ENCODE measurements around the gene PCDH10.

DNA sequence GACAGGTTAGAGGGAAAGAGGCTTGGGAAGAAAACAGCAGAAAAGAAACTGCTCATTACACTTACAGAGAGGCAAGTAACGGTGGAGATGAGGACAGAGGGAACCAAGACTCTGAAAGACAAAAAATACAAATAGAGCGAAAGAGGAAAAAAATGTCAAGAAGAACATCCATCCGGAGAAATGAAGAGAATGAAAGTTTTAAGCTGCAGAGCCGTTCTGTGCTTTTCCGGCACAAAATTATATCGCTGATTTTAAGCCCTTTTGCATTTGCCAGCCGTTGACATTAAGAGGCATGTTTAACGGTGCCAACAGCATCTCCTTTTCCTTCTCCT lies 236 bp downstream of the PCDH10 start:
- no peak for TF ChIP-seq YY1 (IDR thresholded peaks at IDR 0.05; ENCODE audit: borderline replicate concordance in 1 of 3, control insufficient read depth in 1 of 3, extremely low read depth in 1 of 3, insufficient read depth in 3 of 3, insufficient read length in 1 of 3, insufficient replicate concordance in 2 of 3, low read depth in 1 of 3, low read length in 2 of 3)
- TF ChIP-seq, protein P1, sequence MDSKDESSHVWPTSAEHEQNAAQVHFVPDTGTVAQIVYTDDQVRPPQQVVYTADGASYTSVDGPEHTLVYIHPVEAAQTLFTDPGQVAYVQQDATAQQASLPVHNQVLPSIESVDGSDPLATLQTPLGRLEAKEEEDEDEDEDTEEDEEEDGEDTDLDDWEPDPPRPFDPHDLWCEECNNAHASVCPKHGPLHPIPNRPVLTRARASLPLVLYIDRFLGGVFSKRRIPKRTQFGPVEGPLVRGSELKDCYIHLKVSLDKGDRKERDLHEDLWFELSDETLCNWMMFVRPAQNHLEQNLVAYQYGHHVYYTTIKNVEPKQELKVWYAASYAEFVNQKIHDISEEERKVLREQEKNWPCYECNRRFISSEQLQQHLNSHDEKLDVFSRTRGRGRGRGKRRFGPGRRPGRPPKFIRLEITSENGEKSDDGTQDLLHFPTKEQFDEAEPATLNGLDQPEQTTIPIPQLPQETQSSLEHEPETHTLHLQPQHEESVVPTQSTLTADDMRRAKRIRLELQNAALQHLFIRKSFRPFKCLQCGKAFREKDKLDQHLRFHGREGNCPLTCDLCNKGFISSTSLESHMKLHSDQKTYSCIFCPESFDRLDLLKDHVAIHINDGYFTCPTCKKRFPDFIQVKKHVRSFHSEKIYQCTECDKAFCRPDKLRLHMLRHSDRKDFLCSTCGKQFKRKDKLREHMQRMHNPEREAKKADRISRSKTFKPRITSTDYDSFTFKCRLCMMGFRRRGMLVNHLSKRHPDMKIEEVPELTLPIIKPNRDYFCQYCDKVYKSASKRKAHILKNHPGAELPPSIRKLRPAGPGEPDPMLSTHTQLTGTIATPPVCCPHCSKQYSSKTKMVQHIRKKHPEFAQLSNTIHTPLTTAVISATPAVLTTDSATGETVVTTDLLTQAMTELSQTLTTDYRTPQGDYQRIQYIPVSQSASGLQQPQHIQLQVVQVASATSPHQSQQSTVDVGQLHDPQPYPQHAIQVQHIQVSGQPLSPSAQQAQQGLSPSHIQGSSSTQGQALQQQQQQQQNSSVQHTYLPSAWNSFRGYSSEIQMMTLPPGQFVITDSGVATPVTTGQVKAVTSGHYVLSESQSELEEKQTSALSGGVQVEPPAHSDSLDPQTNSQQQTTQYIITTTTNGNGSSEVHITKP (IDR thresholded peaks at IDR 0.05; ENCODE audit: partially characterized antibody) = no peak
- TF ChIP-seq CHD2 (IDR thresholded peaks at IDR 0.05; ENCODE audit: low read depth, low read length) = no peak
- TF ChIP-seq SMAD3 (CRISPR knock-in tag; conservative IDR thresholded peaks at IDR 0.05) = no peak
- no peak for TF ChIP-seq POLR2A (conservative IDR thresholded peaks at IDR 0.05)
- TF ChIP-seq CTCF (IDR thresholded peaks at IDR 0.05 in 2 of 3, conservative IDR thresholded peaks at IDR 0.05 in 1 of 3; ENCODE audit: insufficient read depth in 2 of 3, low read depth in 1 of 3, low read length in 3 of 3) = no peak

Data from K562 (cell line).